GM23338 (cell line): ENCODE measurements around the gene EGR2.

Experiments used
- ETS1 ChIP-seq: IDR thresholded peaks from 2 replicates; pipeline ENCODE4 v1.6.1; 2016; ENCODE audit warnings: antibody characterized with exemption
- EZH2 ChIP-seq: fragments of 200-600 bp; sonication (generic); IDR thresholded peaks from one replicate; pipeline ENCODE4 v1.8.0; 2017; ENCODE audit warnings: antibody characterized with exemption, mild to moderate bottlenecking, low read depth; ENCODE audit not compliant: unreplicated experiment
- EZH2phosphoT487 ChIP-seq: fragments of 200-600 bp; sonication (generic); IDR thresholded peaks from one replicate; pipeline ENCODE4 v1.8.1; 2018; ENCODE audit warnings: antibody characterized with exemption; ENCODE audit not compliant: unreplicated experiment
- JUNB ChIP-seq: IDR thresholded peaks from one replicate; pipeline ENCODE4 v1.6.1; 2016; ENCODE audit warnings: antibody characterized with exemption; ENCODE audit not compliant: unreplicated experiment
- POLR2AphosphoS5 ChIP-seq: IDR thresholded peaks from 2 replicates; pipeline ENCODE4 v1.6.1; 2016; ENCODE audit warnings: antibody characterized with exemption, low read depth
- ZNF331 ChIP-seq: fragments of 250-450 bp; sonication (Bioruptor Pico); IDR thresholded peaks from 2 replicates; pipeline ENCODE4 v1.5.0; 2020; ENCODE audit warnings: low read depth, mild to moderate bottlenecking, moderate library complexity
- TF ChIP-seq, protein P1 (sequence below), 2 experiments: fragments of 200-600 bp in 1 of 2; sonication (generic) in 1 of 2; conservative IDR thresholded peaks; 2 replicates each; pipeline versions ENCODE4 v1.5.1 to v1.6.1; 2016 to 2017; ENCODE audit warnings: antibody characterized with exemption in 2 of 2, low read depth in 2 of 2, mild to moderate bottlenecking in 2 of 2, moderate library complexity in 1 of 2
- TF ChIP-seq, protein P2 (sequence below): IDR thresholded peaks from one replicate; pipeline ENCODE4 v1.6.1; 2018; ENCODE audit warnings: antibody characterized with exemption; ENCODE audit not compliant: unreplicated experiment

DNA sequence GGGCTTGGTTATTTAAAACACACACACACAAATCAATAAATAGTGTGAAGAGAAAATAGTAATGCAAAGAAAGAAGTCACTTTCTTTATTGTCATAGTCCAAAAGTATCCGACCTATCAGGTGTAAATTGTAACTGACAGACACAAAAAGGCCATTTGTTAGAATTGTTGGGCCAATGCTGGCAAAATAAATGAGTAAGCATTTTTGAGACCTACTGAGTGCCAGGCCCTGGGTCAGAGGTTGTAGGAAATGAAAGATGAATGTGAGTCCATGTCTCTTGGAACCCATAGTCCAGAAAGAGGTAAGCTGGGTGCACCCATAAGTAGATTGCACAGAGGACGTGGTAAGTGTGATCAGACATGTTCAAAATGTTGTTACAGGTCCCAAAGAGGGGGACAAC lies 13.5 kb upstream of the EGR2 start:
- no peak for TF ChIP-seq JUNB
- no peak for TF ChIP-seq EZH2phosphoT487
- no peak for TF ChIP-seq ETS1
- TF ChIP-seq, protein P1, sequence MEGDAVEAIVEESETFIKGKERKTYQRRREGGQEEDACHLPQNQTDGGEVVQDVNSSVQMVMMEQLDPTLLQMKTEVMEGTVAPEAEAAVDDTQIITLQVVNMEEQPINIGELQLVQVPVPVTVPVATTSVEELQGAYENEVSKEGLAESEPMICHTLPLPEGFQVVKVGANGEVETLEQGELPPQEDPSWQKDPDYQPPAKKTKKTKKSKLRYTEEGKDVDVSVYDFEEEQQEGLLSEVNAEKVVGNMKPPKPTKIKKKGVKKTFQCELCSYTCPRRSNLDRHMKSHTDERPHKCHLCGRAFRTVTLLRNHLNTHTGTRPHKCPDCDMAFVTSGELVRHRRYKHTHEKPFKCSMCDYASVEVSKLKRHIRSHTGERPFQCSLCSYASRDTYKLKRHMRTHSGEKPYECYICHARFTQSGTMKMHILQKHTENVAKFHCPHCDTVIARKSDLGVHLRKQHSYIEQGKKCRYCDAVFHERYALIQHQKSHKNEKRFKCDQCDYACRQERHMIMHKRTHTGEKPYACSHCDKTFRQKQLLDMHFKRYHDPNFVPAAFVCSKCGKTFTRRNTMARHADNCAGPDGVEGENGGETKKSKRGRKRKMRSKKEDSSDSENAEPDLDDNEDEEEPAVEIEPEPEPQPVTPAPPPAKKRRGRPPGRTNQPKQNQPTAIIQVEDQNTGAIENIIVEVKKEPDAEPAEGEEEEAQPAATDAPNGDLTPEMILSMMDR (conservative IDR thresholded peaks at IDR 0.05; ENCODE audit: low read depth in 2 of 2), result no peak
- TF ChIP-seq ZNF331, result no peak
- TF ChIP-seq, protein P2, sequence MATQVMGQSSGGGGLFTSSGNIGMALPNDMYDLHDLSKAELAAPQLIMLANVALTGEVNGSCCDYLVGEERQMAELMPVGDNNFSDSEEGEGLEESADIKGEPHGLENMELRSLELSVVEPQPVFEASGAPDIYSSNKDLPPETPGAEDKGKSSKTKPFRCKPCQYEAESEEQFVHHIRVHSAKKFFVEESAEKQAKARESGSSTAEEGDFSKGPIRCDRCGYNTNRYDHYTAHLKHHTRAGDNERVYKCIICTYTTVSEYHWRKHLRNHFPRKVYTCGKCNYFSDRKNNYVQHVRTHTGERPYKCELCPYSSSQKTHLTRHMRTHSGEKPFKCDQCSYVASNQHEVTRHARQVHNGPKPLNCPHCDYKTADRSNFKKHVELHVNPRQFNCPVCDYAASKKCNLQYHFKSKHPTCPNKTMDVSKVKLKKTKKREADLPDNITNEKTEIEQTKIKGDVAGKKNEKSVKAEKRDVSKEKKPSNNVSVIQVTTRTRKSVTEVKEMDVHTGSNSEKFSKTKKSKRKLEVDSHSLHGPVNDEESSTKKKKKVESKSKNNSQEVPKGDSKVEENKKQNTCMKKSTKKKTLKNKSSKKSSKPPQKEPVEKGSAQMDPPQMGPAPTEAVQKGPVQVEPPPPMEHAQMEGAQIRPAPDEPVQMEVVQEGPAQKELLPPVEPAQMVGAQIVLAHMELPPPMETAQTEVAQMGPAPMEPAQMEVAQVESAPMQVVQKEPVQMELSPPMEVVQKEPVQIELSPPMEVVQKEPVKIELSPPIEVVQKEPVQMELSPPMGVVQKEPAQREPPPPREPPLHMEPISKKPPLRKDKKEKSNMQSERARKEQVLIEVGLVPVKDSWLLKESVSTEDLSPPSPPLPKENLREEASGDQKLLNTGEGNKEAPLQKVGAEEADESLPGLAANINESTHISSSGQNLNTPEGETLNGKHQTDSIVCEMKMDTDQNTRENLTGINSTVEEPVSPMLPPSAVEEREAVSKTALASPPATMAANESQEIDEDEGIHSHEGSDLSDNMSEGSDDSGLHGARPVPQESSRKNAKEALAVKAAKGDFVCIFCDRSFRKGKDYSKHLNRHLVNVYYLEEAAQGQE, result no peak
- TF ChIP-seq POLR2AphosphoS5, result no peak
- TF ChIP-seq EZH2, result no peak
